Measurements from ENCODE around the gene SNTB2.

GRCh38 chr16:69195369-69196029, 8.5 kb downstream of the SNTB2 start:
- TF ChIP-seq RAD21 (IDR thresholded peaks at IDR 0.05; ENCODE audit: low read depth) (no peak), YY1 (IDR thresholded peaks at IDR 0.05; ENCODE audit: low read depth) (no peak), TCF12 (IDR thresholded peaks at IDR 0.05; ENCODE audit: low read depth) (no peak), CEBPB (IDR thresholded peaks at IDR 0.05) (no peak), TEAD4 (IDR thresholded peaks at IDR 0.05) (no peak), EGR1 (IDR thresholded peaks at IDR 0.05) (no peak)
- TF ChIP-seq, protein P1, sequence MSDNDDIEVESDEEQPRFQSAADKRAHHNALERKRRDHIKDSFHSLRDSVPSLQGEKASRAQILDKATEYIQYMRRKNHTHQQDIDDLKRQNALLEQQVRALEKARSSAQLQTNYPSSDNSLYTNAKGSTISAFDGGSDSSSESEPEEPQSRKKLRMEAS (IDR thresholded peaks at IDR 0.05): no peak
- TF ChIP-seq, protein P2, sequence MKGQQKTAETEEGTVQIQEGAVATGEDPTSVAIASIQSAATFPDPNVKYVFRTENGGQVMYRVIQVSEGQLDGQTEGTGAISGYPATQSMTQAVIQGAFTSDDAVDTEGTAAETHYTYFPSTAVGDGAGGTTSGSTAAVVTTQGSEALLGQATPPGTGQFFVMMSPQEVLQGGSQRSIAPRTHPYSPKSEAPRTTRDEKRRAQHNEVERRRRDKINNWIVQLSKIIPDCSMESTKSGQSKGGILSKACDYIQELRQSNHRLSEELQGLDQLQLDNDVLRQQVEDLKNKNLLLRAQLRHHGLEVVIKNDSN (IDR thresholded peaks at IDR 0.05): no peak

Measured in Ishikawa (cell line).